Testis (tissue), 3 donors: ENCODE data around the gene BEGAIN. TPM values are rescaled to one million over a fixed set of nuclear protein-coding genes. Genes with fewer than 3 reads are reported as not detected.
A peak's percentile ranks its signal among the peaks of the same experiment; 100 is the strongest.

Experiments
- DNase-seq: peaks from one replicate; pipeline ENCODE4 v3.0.0-alpha.2; 2019
- H3K27ac ChIP-seq, 2 donors: fragments of 200-600 bp; sonication (generic); one replicate each; pipeline ENCODE4 v1.5.1; 2019
- H3K27me3 ChIP-seq: fragments of 200-600 bp; sonication (generic); one replicate; pipeline ENCODE4 v1.5.1; 2019
- H3K36me3 ChIP-seq: fragments of 200-600 bp; sonication (generic); one replicate; pipeline ENCODE4 v1.5.1; 2017; ENCODE audit warnings: low read depth; ENCODE audit errors: missing control alignments
- H3K4me1 ChIP-seq: fragments of 200-600 bp; sonication (generic); one replicate; pipeline ENCODE4 v1.5.1; 2019
- H3K4me3 ChIP-seq, 2 donors: fragments of 200-600 bp; sonication (generic); one replicate each; pipeline ENCODE4 v1.5.1; 2017 to 2019
- H3K9me3 ChIP-seq: fragments of 200-600 bp; sonication (generic); one replicate; pipeline ENCODE4 v1.5.1; 2017
- CTCF ChIP-seq, 3 experiments: fragments of 450-650 bp in 2 of 3; fragments of 200-600 bp in 1 of 3; sonication (generic) in 1 of 3; IDR thresholded peaks; one replicate each; pipeline ENCODE4 v1.5.1; 2016 to 2019; ENCODE audit warnings: antibody characterized with exemption in 3 of 3, mild to moderate bottlenecking in 2 of 3, moderate library complexity in 1 of 3
- POLR2A ChIP-seq: fragments of 450-650 bp; IDR thresholded peaks from one replicate; pipeline ENCODE4 v1.6.1; 2017; ENCODE audit warnings: antibody characterized with exemption, mild to moderate bottlenecking, moderate library complexity
- WGBS, 2 donors: methylation state at CpG; one replicate each; pipeline ENCODE4 v1.1.5; 2018; 5-methylcytosine and 5-hydroxymethylcytosine counted together
- intact Hi-C: fragments of 100-400 bp; cut with DNase I; formaldehyde crosslinking; loops from one replicate; pipeline ENCODE4 v1.15.1; 2023; ENCODE audit warnings: low total_unique reads
- polyA plus RNA-seq: library from polyadenylated mRNA; stranded (reverse); fragments of 350-450 nt; fragmentation: Illumina TruSeq; extraction: RNeasy Lipid Tissue Mini Kit (QIAGEN cat#74804); gene quantifications from one replicate; pipeline ENCODE4 v1.2.3, GENCODE V29; 2014; ENCODE audit warnings: low read depth, low replicate concordance; ENCODE audit not compliant: insufficient read depth
- total RNA-seq, 2 donors: library from RNA; depleted of rRNA; stranded (reverse); fragments of >200 nt; gene quantifications; one replicate each; pipeline ENCODE4 v1.2.3, GENCODE V29; 2016

The BEGAIN gene
- total and polyA plus RNA-seq, 3 donors from 2014 or later = 4.5 to 7.6 (median 6.9) TPM

GRCh38 chr14:100571837-100572236 lies 15.4 kb downstream of the BEGAIN start:
- no peak overlapping the region for H3K27ac ChIP-seq
- peaks cover 10% of the 10 kb centered on the region for H3K4me1 ChIP-seq
- H3K27me3 ChIP-seq = no peaks in the 10 kb centered on the region
- H3K36me3 ChIP-seq = no peaks in the 10 kb centered on the region
- no peak for TF ChIP-seq CTCF (IDR thresholded peaks at IDR 0.05)
- no peak for TF ChIP-seq POLR2A
- H3K4me3 ChIP-seq = no peak overlapping the region
- H3K9me3 ChIP-seq = no peaks in the 10 kb centered on the region
- intact Hi-C loops = no loop called here
- DNase-seq = no peak
- 90 to 92% methylated on average over 16 of the region's 16 CpGs for WGBS, 2 donors

- intact Hi-C loops = no loop called here
- WGBS, 2 donors = 82 to 88% methylated on average over 19 to 23 of the region's 23 CpGs
- Histone ChIP-seq H3K27me3 (no peaks in the 10 kb centered on the region), H3K4me3 (no peak overlapping the region), H3K4me1 (peaks cover 14% of the 10 kb centered on the region), H3K36me3 (no peaks in the 10 kb centered on the region), H3K9me3 (no peaks in the 10 kb centered on the region), H3K27ac (no peak overlapping the region)
- TF ChIP-seq POLR2A = no peak
- TF ChIP-seq CTCF (IDR thresholded peaks at IDR 0.05) = no peak
- DNase-seq = no peak
These were observed 16.3 kb downstream of the BEGAIN start for GRCh38 chr14:100570726-100571454.

GRCh38 chr14:100569734-100570286 lies 17.4 kb downstream of the BEGAIN start:
- no peaks in the 10 kb centered on the region for H3K36me3 ChIP-seq
- no peak for DNase-seq
- no peaks in the 10 kb centered on the region for H3K27me3 ChIP-seq
- WGBS, 2 donors = 50 to 63% methylated on average over 14 of the region's 14 CpGs
- peaks cover 14% of the 10 kb centered on the region for H3K4me1 ChIP-seq
- no peak for TF ChIP-seq POLR2A
- no peak for TF ChIP-seq CTCF (IDR thresholded peaks at IDR 0.05)
- H3K27ac ChIP-seq = no peak overlapping the region
- H3K4me3 ChIP-seq = no peak overlapping the region
- intact Hi-C loops = no loop called here
- H3K9me3 ChIP-seq = no peaks in the 10 kb centered on the region

- TF ChIP-seq POLR2A = no peak
- no peak for TF ChIP-seq CTCF (IDR thresholded peaks at IDR 0.05)
- Histone ChIP-seq H3K9me3 (no peaks in the 10 kb centered on the region), H3K4me1 (peaks cover 9% of the 10 kb centered on the region), H3K36me3 (no peaks in the 10 kb centered on the region), H3K27ac (no peak overlapping the region), H3K27me3 (no peaks in the 10 kb centered on the region), H3K4me3 (peak overlapping the region; percentile 51 to 60)
- WGBS, 2 donors = 8 to 18% methylated on average over 10 to 34 of the region's 45 CpGs
- intact Hi-C loops = no loop called here
- no peak for DNase-seq
These were observed 18.1 kb downstream of the BEGAIN start for GRCh38 chr14:100568998-100569733.
